ENCODE data around the gene SASH1.

DNA sequence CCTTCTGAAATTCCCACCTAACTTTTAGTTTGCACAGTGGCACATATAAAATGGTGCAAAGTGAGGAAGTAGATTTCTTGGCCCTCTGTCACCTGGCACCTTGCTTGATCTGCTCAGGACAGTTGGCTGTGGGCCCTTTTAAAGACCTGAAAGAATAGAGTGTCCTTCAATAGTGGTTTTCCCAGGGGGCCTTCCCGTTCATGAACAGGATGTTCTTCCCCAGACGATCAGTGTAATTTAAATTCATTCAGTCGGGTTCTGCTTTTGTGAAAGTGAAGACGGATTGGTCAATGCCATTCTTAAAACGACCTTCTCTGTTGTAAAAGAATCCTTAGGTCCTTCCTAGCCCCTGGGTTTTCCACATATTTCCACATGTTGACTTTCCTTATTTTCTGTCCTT lies 178.5 kb downstream of the SASH1 start:
- no peak for TF ChIP-seq POLR2A (IDR thresholded peaks at IDR 0.05; ENCODE audit: low read depth, low read length)
- no peak for TF ChIP-seq POLR2AphosphoS5 (IDR thresholded peaks at IDR 0.05; ENCODE audit: low read depth, low read length)
